H1 (cell line): Measurements from ENCODE around the gene RNF114. TPM values are rescaled to one million over a fixed set of nuclear protein-coding genes. Genes with fewer than 3 reads are reported as not detected.

Source experiments
- BACH1 ChIP-seq: IDR thresholded peaks from 2 replicates; pipeline ENCODE4 v1.6.1; 2012; ENCODE audit warnings: low read length, improper control_type of control experiment
- BCL11A ChIP-seq, 2 experiments: IDR thresholded peaks; one replicate each; pipeline ENCODE4 v1.6.1; 2011; ENCODE audit warnings: low read depth in 2 of 2, low read length in 2 of 2, mild to moderate bottlenecking in 2 of 2
- CHD1 ChIP-seq: IDR thresholded peaks from 2 replicates; pipeline ENCODE4 v1.6.1; 2012; ENCODE audit warnings: low read depth, low read length, improper control_type of control experiment
- CHD2 ChIP-seq: IDR thresholded peaks from 2 replicates; pipeline ENCODE4 v1.6.1; 2012; ENCODE audit warnings: low read length, improper control_type of control experiment
- CTBP2 ChIP-seq: IDR thresholded peaks from 2 replicates; pipeline ENCODE4 v1.7.0; 2011; ENCODE audit warnings: borderline replicate concordance, mild to moderate bottlenecking, moderate library complexity, mixed read lengths, low read length; ENCODE audit not compliant: insufficient read depth, insufficient read length
- EGR1 ChIP-seq: IDR thresholded peaks from 2 replicates; pipeline ENCODE4 v1.6.1; 2011; ENCODE audit warnings: low read depth, low read length, borderline replicate concordance
- EP300 ChIP-seq, 2 experiments: IDR thresholded peaks; 1 replicate in 1 of 2; 2 replicates in 1 of 2; pipeline ENCODE4 v1.6.1; 2011 to 2012; ENCODE audit warnings: low read depth in 2 of 2, low read length in 2 of 2, mild to moderate bottlenecking in 2 of 2, borderline replicate concordance in 1 of 2, inconsistent platforms in 1 of 2, moderate library complexity in 1 of 2
- JUN ChIP-seq: IDR thresholded peaks from 2 replicates; pipeline ENCODE4 v1.6.1; 2011; ENCODE audit warnings: low read depth, mild to moderate bottlenecking, improper control_type of control experiment, low read length
- MAFK ChIP-seq: IDR thresholded peaks from 2 replicates; pipeline ENCODE4 v1.6.1; 2012; ENCODE audit warnings: low read depth, mild to moderate bottlenecking, improper control_type of control experiment, low read length
- NRF1 ChIP-seq: IDR thresholded peaks from 2 replicates; pipeline ENCODE4 v1.6.1; 2011; ENCODE audit warnings: mild to moderate bottlenecking, low read depth, low read length, improper control_type of control experiment
- PHF8 ChIP-seq: fragments of 200-600 bp; sonication (generic); conservative IDR thresholded peaks from 2 replicates; pipeline ENCODE4 v1.7.1; 2012; ENCODE audit warnings: low read depth, mild to moderate bottlenecking, inconsistent platforms, low read length, moderate library complexity
- POU5F1 ChIP-seq: IDR thresholded peaks from 2 replicates; pipeline ENCODE4 v1.6.1; 2011; ENCODE audit warnings: low read depth, mild to moderate bottlenecking, low read length, moderate library complexity
- RXRA ChIP-seq: IDR thresholded peaks from 2 replicates; pipeline ENCODE4 v1.6.1; 2011; ENCODE audit warnings: low read depth, mild to moderate bottlenecking, low read length, moderate library complexity; ENCODE audit not compliant: insufficient read depth
- SIRT6 ChIP-seq: IDR thresholded peaks from one replicate; pipeline ENCODE4 v1.7.1; 2012; ENCODE audit warnings: low read length, inconsistent platforms
- polyA plus RNA-seq, 7 experiments: library from polyadenylated mRNA; depleted of rRNA in 3 of 7; stranded (reverse) in 5 of 7; unstranded in 2 of 7; fragments of >200 nt in 5 of 7; fragments of 200-250 nt in 2 of 7; gene quantifications; 1 replicate in 5 of 7; 2 replicates in 1 of 7; 4 replicates in 1 of 7; pipeline versions ENCODE4 v1.2.1 to v1.2.3, GENCODE V29; 2011 to 2013; ENCODE audit warnings: missing spikeins in 2 of 7, mixed read lengths in 2 of 7
- total RNA-seq: library from RNA; stranded (reverse); fragmentation: NEBNext Ultra II Directional; extraction: Animal tissue kit (Norgen Biotek cat#: 25700); gene quantifications from 2 replicates; pipeline ENCODE4 v1.2.1, GENCODE V29; 2021
- TF ChIP-seq, protein P1 (sequence below): IDR thresholded peaks from 2 replicates; pipeline ENCODE4 v1.6.1; 2012; ENCODE audit warnings: low read length, inconsistent platforms
- TF ChIP-seq, protein P2 (sequence below): IDR thresholded peaks from 2 replicates; pipeline ENCODE4 v1.6.1; 2012; ENCODE audit warnings: inconsistent platforms
- TF ChIP-seq, protein P3 (sequence below): IDR thresholded peaks from 2 replicates; pipeline ENCODE4 v1.6.1; 2011; ENCODE audit warnings: low read length, improper control_type of control experiment
- TF ChIP-seq, protein P4 (sequence below), 3 experiments: IDR thresholded peaks; 1 replicate in 2 of 3; 2 replicates in 1 of 3; pipeline versions ENCODE4 v1.5.1 to v1.6.1; 2011; ENCODE audit warnings: low read length in 3 of 3, mild to moderate bottlenecking in 3 of 3, inconsistent platforms in 2 of 3, low read depth in 1 of 3, moderate library complexity in 1 of 3; ENCODE audit not compliant: insufficient read depth in 1 of 3; ENCODE audit errors: control extremely low read depth in 1 of 3

RNF114 gene
- total and polyA plus RNA-seq, 2 of the 8 experiments (the other 6 are each of a cell fraction or from before 2014, with no cell fraction given): 81.7 to 89.9 TPM

DNA sequence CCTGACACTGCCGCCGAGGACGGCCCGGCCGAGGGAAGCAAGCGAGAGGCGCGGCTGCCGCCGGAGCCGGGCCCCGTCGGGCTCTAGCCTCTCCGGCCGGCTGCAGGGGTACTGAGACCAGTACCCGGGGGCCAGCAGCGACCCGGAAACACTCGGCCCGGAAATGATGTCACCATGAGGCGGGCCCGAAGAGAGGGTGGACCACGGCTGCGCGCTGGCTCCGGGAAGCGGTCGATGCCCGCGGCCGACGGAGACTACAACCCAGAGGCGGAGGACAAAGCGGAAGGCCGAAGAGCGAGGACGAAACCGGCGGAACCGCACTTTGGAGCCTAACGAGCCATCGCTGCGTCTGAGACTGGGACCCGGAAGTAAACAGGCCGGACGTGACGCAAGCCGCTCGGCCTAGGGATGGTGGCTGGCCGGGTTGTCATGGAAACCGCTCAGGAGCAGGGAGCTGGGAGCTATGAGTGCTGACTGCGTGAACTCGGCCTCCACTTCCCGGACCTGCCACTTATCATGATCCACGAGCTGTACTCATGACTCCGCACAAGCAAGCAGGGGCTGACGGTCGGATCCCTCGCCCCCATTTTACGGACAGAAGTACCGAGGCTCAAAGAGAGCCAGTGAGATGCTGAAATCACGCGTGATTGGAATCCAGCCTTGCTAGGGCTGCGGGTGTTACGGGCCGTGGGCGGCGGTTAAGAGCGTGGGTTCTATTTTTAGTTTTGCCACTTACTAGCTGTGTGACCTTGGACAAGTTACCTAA is 20.6 kb upstream of the RNF114 start, which contains the start of gene SPATA2 (continued):
- no peak for TF ChIP-seq POU5F1
- no peak for TF ChIP-seq BCL11A (IDR thresholded peaks at IDR 0.05; ENCODE audit: low read depth in 2 of 2, low read length in 2 of 2)
- TF ChIP-seq, protein P1, sequence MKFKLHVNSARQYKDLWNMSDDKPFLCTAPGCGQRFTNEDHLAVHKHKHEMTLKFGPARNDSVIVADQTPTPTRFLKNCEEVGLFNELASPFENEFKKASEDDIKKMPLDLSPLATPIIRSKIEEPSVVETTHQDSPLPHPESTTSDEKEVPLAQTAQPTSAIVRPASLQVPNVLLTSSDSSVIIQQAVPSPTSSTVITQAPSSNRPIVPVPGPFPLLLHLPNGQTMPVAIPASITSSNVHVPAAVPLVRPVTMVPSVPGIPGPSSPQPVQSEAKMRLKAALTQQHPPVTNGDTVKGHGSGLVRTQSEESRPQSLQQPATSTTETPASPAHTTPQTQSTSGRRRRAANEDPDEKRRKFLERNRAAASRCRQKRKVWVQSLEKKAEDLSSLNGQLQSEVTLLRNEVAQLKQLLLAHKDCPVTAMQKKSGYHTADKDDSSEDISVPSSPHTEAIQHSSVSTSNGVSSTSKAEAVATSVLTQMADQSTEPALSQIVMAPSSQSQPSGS: no peak
- TF ChIP-seq JUN: no peak
- no peak for TF ChIP-seq CHD1
- TF ChIP-seq PHF8: peak; percentile 65
- no peak for TF ChIP-seq BACH1
- TF ChIP-seq SIRT6: no peak
- TF ChIP-seq, protein P2, sequence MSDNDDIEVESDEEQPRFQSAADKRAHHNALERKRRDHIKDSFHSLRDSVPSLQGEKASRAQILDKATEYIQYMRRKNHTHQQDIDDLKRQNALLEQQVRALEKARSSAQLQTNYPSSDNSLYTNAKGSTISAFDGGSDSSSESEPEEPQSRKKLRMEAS: 0 out of 2 replicates have a peak, but pooled peaks have one; percentile 14
- TF ChIP-seq NRF1: no peak
- TF ChIP-seq CHD2: peak; percentile 69; the same call in 1 of the 2 replicates
- TF ChIP-seq RXRA: no peak
- TF ChIP-seq MAFK: no peak
- TF ChIP-seq, protein P3, sequence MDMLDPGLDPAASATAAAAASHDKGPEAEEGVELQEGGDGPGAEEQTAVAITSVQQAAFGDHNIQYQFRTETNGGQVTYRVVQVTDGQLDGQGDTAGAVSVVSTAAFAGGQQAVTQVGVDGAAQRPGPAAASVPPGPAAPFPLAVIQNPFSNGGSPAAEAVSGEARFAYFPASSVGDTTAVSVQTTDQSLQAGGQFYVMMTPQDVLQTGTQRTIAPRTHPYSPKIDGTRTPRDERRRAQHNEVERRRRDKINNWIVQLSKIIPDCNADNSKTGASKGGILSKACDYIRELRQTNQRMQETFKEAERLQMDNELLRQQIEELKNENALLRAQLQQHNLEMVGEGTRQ: 0 out of 2 replicates have a peak, but pooled peaks have one; percentile 4
- no peak for TF ChIP-seq CTBP2
- TF ChIP-seq, protein P4, sequence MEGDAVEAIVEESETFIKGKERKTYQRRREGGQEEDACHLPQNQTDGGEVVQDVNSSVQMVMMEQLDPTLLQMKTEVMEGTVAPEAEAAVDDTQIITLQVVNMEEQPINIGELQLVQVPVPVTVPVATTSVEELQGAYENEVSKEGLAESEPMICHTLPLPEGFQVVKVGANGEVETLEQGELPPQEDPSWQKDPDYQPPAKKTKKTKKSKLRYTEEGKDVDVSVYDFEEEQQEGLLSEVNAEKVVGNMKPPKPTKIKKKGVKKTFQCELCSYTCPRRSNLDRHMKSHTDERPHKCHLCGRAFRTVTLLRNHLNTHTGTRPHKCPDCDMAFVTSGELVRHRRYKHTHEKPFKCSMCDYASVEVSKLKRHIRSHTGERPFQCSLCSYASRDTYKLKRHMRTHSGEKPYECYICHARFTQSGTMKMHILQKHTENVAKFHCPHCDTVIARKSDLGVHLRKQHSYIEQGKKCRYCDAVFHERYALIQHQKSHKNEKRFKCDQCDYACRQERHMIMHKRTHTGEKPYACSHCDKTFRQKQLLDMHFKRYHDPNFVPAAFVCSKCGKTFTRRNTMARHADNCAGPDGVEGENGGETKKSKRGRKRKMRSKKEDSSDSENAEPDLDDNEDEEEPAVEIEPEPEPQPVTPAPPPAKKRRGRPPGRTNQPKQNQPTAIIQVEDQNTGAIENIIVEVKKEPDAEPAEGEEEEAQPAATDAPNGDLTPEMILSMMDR (IDR thresholded peaks at IDR 0.05; ENCODE audit: control extremely low read depth in 1 of 3, insufficient read depth in 1 of 3, low read depth in 1 of 3, low read length in 3 of 3): no peak
- no peak for TF ChIP-seq EP300 (IDR thresholded peaks at IDR 0.05; ENCODE audit: borderline replicate concordance in 1 of 2, low read depth in 2 of 2, low read length in 2 of 2)
- no peak for TF ChIP-seq EGR1
